OCI-LY3 (cell line): ENCODE results near the gene OR10H1.

ENCODE experiments used
- H2AFZ ChIP-seq: fragments of 200-600, 300-600 bp; shearing (Covaris generic); 2 replicates; pipeline ENCODE4 v1.6.0; 2014; ENCODE audit warnings: antibody characterized with exemption, low read depth, low read length
- H3K27ac ChIP-seq: fragments of 200-600, 300-600 bp; sonication (generic); 2 replicates; pipeline ENCODE4 v1.5.1; 2014; ENCODE audit warnings: mild to moderate bottlenecking, low read length, moderate library complexity, mixed read lengths
- H3K27me3 ChIP-seq: fragments of 200-600, 300-600 bp; sonication (generic); 2 replicates; pipeline ENCODE4 v1.6.1; 2014; ENCODE audit warnings: low read depth, low read length, mixed read lengths
- H3K36me3 ChIP-seq: fragments of 200-600, 300-600 bp; sonication (generic); replicated peaks from 2 replicates; pipeline ENCODE3; 2014; ENCODE audit warnings: low read depth, low read length, mixed read lengths
- H3K4me1 ChIP-seq: fragments of 300-600, 200-600 bp; sonication (generic); 2 replicates; pipeline ENCODE4 v1.6.1; 2014; ENCODE audit warnings: low read length, mixed read lengths
- H3K4me2 ChIP-seq: fragments of 200-600, 300-600 bp; sonication (generic); 2 replicates; pipeline ENCODE4 v1.6.1; 2014; ENCODE audit warnings: low read length, mixed read lengths
- H3K4me3 ChIP-seq: fragments of 300-600, 200-600 bp; sonication (generic); 2 replicates; pipeline ENCODE4 v1.5.1; 2014; ENCODE audit warnings: antibody characterized with exemption, mild to moderate bottlenecking, low read length, moderate library complexity
- H3K79me2 ChIP-seq: fragments of 300-600, 200-600 bp; shearing (Covaris generic); 2 replicates; pipeline ENCODE4 v1.6.1; 2014; ENCODE audit warnings: mild to moderate bottlenecking, low read length, mixed read lengths
- H3K9ac ChIP-seq: fragments of 300-600, 200-600 bp; shearing (Covaris generic); 2 replicates; pipeline ENCODE4 v1.6.0; 2014; ENCODE audit warnings: mild to moderate bottlenecking, low read length, moderate library complexity
- H3K9me3 ChIP-seq: fragments of 200-600, 300-600 bp; shearing (Covaris generic); 2 replicates; pipeline ENCODE4 v1.6.1; 2014; ENCODE audit warnings: low read length, mixed read lengths; ENCODE audit not compliant: insufficient read depth
- H4K20me1 ChIP-seq: fragments of 200-600, 300-600 bp; sonication (generic); 2 replicates; pipeline ENCODE4 v1.6.1; 2016; ENCODE audit warnings: low read length, mixed read lengths; ENCODE audit not compliant: insufficient read depth
- EZH2phosphoT487 ChIP-seq: fragments of 200-600 bp; shearing (Covaris generic); IDR thresholded peaks from 2 replicates; pipeline ENCODE4 v1.6.1; 2018; ENCODE audit warnings: antibody characterized with exemption, mixed run types, low read depth
- TF ChIP-seq, protein P1 (sequence below): fragments of 200-600, 300-600 bp; sonication (generic); IDR thresholded peaks from 2 replicates; pipeline ENCODE4 v1.5.1; 2014; ENCODE audit warnings: antibody characterized with exemption, low read length, low read depth

The OR10H1 gene

DNA sequence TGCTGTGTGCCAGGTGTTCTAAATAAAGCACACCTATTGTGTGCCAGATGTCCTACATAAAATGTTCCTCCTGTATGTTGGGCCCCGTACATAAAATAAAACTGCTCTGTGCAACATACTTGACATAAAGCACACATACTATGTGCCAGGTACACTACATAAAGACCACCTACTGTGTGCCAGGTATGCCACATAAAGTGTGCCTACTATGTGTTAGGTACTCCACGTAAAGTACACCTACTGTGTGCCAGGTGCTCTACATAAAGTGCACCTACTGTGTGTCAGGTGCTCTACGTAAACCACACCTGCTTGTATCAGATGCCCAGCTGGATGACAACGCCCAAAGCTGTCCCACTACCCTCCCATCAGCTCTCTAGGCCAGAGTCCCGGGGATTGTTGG is 33.8 kb downstream of the OR10H1 start:
- H3K9me3 ChIP-seq: no peaks in the 10 kb centered on the region
- H3K79me2 ChIP-seq: no peaks in the 10 kb centered on the region
- TF ChIP-seq, protein P1, sequence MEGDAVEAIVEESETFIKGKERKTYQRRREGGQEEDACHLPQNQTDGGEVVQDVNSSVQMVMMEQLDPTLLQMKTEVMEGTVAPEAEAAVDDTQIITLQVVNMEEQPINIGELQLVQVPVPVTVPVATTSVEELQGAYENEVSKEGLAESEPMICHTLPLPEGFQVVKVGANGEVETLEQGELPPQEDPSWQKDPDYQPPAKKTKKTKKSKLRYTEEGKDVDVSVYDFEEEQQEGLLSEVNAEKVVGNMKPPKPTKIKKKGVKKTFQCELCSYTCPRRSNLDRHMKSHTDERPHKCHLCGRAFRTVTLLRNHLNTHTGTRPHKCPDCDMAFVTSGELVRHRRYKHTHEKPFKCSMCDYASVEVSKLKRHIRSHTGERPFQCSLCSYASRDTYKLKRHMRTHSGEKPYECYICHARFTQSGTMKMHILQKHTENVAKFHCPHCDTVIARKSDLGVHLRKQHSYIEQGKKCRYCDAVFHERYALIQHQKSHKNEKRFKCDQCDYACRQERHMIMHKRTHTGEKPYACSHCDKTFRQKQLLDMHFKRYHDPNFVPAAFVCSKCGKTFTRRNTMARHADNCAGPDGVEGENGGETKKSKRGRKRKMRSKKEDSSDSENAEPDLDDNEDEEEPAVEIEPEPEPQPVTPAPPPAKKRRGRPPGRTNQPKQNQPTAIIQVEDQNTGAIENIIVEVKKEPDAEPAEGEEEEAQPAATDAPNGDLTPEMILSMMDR: no peak
- no peak for TF ChIP-seq EZH2phosphoT487

DNA sequence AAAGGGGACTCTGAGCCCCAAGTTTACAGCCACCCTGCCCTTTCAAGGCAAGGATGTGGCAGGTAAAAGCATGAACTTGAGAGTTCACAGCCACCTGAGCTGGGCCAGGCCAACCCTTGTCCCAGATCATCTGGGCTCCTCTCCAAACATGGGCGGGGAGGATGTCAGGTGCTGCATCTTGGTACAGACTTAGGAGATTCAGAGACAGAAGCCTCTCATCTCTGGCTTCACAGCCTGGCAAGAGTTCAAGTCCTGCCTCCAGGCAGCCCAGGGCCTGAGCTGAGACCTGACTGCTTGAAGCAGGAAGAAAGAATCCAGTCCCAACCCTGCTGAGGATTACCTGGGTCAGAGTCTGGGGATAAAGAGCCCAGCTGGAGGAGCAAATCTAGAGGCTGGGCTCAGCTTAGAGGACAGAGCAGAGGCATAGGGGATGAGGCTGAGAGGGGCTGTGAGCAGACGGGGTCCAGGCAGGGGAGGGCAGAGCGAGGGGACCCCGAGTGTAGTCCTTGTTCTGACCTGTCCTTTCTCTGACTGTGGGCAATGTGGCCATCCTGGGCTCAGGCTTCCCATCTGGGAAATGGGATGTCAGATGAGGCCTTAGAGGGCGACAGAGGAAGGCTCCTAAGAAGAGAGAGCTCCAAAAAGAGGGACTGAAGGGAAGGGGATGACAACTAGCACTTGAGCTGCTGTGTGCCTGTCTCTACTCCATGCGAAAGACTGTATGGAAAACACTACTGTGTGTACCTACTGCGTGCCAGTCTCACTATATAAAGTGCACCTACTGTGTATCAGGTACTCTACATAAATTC is 34.6 kb downstream of the OR10H1 start:
- no peaks in the 10 kb centered on the region for H3K4me1 ChIP-seq
- H3K4me3 ChIP-seq: no peak overlapping the region
- no peaks in the 10 kb centered on the region for H3K27me3 ChIP-seq
- no peaks in the 10 kb centered on the region for H4K20me1 ChIP-seq
- no peak overlapping the region for H2AFZ ChIP-seq
- no peaks in the 10 kb centered on the region for H3K9me3 ChIP-seq
- TF ChIP-seq EZH2phosphoT487: no peak
- TF ChIP-seq, protein P1: no peak
- H3K9ac ChIP-seq: no peak overlapping the region
- H3K4me2 ChIP-seq: no peak overlapping the region
- no peaks in the 10 kb centered on the region for H3K36me3 ChIP-seq
- no peaks in the 10 kb centered on the region for H3K79me2 ChIP-seq
- H3K27ac ChIP-seq: no peak overlapping the region

More for the DNA sequence above, 33.8 kb downstream of the OR10H1 start:
- H3K9ac ChIP-seq: no peak overlapping the region
- no peak overlapping the region for H3K27ac ChIP-seq
- no peaks in the 10 kb centered on the region for H3K27me3 ChIP-seq
- H3K4me3 ChIP-seq: no peak overlapping the region
- no peak overlapping the region for H2AFZ ChIP-seq
- H3K4me1 ChIP-seq: no peaks in the 10 kb centered on the region
- no peak overlapping the region for H3K4me2 ChIP-seq
- H4K20me1 ChIP-seq: no peaks in the 10 kb centered on the region
- H3K36me3 ChIP-seq: no peaks in the 10 kb centered on the region

DNA sequence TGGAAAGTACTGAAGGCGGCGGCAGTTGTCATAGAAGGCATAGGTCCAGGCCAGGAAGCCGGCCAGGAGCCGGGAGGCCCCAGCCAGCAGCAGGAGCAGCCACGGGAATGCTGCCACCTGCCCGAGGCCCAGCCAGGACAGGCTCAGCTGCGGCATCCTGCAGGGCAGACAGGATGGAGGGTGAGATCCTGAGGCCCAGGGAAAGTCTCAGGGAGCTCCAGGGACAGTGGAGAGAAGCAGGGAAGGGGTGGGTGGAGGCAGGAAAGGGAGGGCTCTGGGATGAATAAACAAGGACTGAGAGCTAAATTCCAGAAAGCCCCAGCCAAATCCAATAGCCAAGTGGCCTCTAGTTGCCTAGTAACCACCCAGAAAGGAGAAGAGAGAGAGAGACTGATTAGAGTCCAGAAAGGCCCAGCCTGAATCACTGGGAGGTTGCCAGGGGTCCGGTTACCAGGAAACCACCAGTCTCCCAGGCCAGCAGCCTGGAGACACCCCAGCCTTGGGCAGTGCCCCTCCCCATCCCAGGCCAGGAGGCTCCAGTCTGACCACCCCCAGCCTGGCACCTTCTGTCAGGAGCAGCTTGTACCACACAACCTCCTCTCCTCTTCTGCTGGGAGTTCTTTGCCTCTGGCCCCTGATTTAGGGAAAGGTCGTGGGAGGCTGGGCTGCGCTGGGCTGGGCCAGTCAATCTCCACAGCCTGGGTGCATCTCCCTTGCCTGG is 35.5 kb downstream of the OR10H1 start:
- Histone ChIP-seq H4K20me1 (no peaks in the 10 kb centered on the region), H3K4me3 (no peak overlapping the region), H3K27ac (no peak overlapping the region), H2AFZ (no peak overlapping the region), H3K4me1 (no peaks in the 10 kb centered on the region), H3K4me2 (no peak overlapping the region), H3K9ac (no peak overlapping the region), H3K9me3 (no peaks in the 10 kb centered on the region), H3K27me3 (no peaks in the 10 kb centered on the region), H3K79me2 (no peaks in the 10 kb centered on the region), H3K36me3 (no peaks in the 10 kb centered on the region)
- TF ChIP-seq, protein P1: no peak
- no peak for TF ChIP-seq EZH2phosphoT487
